Activated CD4-positive, alpha-beta T cell treated with anti-CD3 and anti-CD28 coated beads, Interleukin-2, Interleukin-6, amounts not matched to agents 100 ng/mL and 50 ng/mL, durations not matched to agents 16 hours and 8 hours (primary cell): ENCODE measurements around the gene CHCHD10.

ENCODE experiments used
- DNase-seq: peaks from one replicate; pipeline ENCODE4 v3.0.0-alpha.2; 2020

Gene CHCHD10

DNA sequence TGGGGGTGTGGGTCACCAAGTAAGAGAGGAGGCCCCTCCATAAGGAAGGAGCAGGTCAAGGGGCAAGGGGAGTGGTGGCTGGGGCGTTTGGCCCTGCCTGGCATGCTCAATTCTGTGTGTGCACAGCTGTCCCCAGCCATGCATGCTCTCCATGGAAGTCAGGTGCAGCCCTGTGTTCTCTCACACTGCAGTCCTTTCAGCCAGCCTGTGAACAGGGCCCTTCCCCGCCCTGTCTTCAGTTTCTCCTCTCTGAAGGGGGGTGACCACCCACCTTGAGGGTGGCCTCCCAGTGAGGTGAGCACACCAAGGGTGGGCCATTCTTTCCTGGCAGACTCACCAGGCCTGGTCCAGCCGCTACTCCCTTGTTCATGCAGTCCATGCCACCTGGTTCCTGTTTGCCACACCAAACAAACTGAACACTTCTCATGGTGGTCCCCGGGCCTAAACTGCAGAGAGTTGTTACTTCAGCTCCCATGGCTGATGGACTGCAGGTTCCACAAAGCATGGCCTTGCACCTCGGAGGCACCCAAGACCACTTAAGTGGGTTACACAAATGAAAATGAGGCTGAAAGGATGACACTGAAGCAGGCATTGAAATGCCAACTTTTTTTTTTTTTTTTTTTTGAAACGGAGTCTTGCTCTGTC lies 1.7 kb upstream of the CHCHD10 start:
- no peak for DNase-seq

DNA sequence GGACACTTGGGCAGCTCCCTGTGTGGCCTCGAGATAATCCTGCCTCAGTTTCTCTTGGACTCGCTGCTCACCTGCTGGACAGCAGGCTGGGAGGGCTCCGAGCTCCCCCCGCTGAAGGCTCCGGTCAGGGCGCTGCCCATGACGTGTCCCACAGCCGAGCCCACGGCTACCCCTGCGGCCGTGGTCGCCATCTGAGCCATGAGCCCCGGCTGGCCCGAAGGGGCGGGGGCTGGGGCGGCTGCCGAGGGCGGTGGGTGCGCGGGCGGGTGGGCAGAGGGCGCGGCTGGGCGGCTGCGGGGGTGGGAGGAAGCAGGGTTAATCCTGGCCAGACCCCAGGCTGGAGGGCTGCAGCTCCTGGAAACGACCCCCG lies 484 bp downstream of the CHCHD10 start:
- no peak for DNase-seq

DNA sequence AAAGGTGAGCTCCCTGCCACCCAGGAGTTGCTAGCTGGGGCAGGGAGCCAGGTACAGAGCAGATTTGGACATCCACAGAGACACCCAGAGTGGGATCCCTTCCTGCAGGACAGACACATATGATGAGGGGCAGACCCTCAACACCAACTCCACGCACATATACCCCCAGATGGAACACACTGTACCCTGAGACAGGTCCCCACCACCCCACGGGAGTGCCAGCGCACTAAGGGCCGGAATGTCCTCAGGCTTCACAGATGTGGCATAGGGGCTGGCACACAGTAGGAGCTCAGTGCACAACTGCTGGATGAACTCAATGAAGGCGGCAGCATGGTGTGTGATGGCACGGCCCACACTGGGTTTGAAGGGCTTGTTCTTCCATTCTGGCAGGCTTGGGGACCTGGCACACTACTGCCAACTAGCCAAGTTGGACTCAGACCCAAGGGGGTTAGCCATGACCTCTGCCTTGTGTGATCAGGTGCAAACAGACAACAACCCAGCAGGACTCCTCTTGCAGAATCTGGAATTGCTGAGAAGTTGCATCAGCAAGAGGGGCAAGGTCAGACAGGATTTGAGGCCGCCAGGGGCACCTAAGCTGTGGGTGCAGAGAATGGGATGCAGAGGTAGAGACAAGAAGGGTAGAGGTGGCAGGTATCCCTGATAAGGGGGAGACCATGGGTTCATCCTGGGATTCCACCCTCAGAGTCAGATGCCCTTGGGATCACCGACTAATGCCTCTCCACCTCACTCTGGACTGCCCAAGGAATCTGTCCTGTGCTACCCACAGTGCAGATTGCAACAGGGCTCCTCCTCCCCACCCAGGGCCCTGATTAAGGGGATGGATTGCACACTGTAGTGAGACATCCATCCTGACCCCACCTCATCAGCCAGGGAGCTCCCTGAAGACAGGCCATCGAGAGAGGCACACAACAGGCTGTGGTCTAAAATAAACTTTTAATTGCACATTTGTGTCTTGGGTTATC lies 2.6 kb downstream of the CHCHD10 start:
- DNase-seq: no peak

DNA sequence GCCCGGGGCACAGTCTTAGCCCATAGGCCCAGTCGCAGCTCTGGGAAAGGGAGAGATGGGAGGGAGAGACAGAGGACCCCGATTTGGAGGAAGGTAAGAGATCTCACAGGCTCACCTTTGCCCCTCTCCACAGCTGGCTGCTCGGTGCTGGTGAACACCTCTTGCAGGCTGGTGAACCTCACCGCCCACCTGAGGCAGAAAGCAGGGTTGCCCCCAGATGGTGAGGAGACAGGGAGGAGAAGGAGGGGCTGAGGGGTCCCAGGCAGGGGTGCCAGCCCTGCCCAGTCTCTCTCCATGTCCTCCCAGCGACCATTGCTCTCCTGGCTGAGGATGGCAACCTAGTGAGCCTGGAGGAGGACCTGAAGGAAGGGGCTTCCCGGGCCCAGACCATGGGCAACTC lies 3.8 kb downstream of the CHCHD10 start:
- no peak for DNase-seq

DNA sequence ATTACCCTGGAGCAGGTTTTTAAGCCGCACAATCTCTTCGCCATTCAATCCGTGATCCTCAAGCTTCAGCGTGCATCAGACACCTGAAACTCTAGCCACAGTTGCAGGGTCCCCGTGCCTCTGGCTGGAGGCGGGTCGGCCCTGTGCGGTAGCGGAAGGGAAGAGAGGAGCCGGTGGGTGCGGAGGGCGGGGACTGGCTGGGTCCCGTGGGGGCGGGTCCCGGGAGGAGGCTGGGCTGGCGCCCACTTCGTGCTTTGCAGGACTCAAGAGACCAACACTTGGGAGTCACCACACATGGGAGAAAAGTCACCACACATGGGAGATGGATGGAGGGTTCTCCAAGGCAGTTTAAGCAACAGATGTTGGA lies 4.2 kb downstream of the CHCHD10 start:
- DNase-seq: peak; percentile 58

DNA sequence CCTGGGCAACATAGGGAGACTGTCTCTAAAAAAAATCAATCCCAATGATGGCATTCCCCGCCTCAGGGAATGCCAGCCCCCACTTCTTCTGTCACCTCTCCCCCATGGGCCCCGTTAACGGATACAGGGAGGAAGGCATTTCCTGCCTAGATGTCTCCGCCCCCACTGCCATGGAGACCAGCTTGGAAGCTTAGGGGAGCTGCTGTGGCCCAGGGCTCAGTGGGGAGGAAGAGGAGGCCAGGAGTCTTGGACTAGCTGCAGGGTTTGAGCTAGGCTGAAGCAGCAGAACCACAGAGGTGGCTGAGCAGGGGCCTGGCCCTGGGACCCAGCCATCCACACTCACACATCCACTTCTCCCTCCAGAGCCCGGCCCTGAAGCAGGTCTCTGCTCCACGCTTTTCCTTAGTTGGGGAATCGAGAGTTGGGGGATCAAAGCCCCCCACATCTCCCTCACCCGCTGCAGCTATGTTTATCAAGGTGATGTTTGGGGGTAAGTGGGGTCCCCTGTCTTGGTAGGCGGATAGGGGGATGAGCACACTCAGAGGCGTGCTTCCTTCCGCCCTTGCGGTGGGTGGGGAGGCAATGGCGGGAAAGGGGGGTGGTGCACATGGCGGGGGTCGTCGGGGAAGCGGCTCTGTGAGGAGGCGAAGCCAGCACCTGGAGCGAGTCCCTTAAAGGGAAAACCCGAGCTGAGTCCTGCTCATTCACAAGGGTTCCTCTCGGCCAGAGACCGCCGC lies 4.8 kb downstream of the CHCHD10 start, which contains the start of gene C22orf15:
C22orf15 (plus strand) TSS at position 149 of the 737 bp plus-strand sequence; CDS start at position 466, 317 bp downstream.
- DNase-seq: peak; percentile 23

DNA sequence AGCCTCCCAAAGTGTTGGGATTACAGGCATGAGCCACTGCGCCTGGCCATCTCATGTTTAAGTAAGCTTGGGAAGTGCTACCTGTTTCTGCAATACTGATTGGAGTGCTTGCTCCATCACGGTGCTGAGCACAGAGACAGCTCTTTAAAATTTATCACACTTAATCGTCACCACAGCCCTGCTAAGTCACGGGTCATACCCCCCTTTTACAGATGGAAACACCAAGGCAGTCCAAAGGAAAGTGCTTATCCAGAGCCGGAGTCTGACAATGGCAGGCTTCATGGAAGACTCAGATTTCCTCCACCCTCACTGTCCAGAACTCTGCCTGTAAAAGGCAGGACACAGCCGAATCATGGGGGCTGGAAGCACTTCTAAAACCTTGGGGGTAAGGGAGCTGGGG lies 7.7 kb downstream of the CHCHD10 start:
- DNase-seq: no peak

DNA sequence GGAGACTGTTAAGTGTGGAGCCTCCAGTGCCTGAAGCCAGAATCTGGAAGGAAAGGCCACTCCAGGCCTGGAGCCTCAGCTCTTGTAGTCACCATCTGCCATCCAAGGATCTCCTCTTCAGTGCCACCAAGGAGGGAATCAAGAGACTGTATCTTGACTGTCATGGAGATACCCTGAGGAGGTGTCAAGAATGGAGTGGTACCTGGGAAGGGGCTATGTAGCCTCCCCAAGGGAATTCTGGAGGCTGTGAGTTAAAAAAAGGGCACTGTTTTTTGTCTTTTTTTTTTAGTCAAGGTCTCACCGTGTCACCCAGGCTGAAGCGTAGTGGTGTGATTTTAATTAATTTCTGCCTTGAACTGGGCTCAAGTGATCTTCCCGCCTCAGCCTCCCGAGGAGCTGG lies 8.2 kb downstream of the CHCHD10 start:
- no peak for DNase-seq

DNA sequence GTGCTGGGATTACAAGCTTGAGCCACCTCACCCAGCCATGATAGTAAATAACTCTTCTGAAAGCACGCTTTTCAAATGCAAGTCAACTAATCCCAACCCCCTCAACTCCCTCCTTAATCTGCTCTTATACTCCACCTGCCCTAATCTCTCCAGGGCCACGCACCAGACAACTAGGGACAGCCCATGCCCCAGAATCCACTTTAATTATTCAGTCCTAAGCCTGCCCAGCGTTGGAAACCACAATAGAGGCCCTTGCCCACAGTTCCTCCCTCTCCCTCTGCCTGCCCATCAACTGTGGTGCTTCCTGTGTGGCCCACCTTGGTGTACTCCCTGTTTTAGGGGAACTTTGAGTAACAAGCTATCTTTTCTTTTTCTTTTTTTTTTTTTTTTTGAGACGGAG lies 10.9 kb downstream of the CHCHD10 start:
- no peak for DNase-seq

DNA sequence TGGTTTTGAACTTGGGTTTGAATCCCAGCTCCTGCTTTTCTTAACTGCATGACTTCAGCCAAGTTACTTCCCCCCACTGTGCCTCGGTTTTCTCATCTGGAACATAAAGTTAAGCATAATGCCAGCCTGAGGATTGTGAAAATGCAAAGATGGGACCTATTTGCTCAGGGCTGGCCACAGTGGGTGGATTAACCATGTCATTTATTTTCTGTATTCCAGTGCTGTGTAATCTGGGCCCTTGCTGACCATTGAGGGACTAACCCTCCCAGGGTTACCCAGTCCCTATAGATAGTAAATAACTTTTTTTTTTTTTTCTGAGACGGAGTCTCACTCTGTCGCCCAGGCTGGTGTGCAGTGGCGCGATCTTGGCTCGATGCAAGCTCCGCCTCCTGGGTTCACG lies 12.1 kb downstream of the CHCHD10 start:
- no peak for DNase-seq

DNA sequence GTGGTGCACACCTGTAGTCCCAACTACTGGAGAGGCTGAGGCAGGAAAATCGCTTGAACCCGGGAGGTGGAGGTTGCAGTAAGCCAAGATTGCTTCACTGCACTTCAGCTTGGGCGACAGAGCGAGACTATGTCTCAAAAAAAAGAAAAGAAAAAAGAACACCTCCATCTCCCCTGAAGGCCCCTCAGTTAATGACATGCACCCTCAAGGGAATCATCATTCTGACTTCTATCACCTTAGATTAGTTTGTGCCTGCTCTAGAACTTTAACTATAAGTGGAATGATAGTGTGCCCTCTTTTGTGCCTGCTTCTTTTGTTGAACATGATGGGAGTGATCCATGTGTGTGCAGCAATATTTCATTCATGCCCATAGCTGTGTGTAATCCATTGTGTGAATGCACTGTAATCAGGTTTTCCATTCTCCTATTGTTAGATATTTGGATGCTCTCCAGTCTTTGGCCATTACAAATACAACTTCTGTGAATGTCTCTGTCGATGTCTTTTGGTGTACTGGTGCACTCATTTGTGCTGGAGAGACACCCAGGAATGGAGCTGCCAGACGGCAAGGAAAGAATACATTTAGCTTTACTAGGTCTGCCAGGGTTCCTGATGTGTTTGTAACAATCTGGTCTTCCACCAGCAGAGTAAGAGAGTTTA lies 12.7 kb downstream of the CHCHD10 start:
- DNase-seq: no peak

DNA sequence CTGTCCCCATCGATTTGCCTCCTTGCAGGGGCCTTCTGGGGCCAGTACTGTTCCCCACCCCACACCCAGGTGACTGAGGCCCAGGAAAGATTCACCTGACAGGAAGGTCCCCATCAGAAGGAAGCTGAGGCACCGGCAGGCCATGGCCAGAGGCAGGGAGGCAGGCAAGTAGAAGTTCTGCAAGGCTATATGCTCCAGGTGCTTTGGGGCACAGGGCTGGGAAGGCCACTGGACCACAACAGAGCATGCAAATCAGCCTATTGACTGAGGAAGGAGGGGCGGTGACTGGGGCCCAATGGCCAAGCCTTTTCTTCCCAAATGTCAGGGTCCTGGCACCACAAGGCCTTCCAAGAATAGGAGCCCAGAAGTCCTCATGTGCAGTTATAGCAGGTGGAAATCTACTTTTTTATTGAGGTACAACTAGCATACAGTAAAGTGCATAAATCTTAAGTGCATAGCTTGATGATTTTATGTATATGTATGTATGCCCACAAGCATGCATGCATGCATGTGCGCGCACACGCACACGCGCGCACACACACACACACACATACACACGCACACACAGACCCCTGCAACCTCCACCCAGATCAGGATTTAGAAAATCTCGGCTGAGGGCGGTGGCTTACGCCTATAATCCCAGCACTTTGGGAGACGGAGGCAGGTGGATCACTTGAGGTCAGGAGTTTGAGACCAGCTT lies 13.4 kb downstream of the CHCHD10 start, which contains the start of gene VPREB3:
VPREB3 (minus strand) TSS at position 206 of the 700 bp plus-strand sequence; CDS start at position 144, 62 bp downstream.
- no peak for DNase-seq

DNA sequence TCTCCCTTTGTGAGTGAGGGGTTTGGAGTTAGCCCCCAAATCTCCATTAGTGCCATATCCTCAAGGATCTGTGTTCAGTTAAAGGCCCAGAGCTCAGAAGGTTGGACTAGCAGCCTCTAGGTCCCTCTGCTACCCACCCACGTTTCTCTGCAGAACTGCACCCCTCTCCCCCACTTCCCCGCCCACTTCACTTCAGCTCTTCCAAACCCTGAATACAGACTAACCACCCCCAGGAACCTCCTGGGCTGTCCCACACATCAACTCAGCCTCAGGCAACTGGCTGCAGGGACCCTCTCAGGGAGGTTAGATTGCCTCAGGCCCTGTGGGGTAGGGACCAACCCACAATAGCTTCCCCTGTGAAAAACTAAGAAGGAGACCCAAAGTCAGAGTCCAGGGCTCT lies 14.4 kb downstream of the CHCHD10 start:
- no peak for DNase-seq

DNA sequence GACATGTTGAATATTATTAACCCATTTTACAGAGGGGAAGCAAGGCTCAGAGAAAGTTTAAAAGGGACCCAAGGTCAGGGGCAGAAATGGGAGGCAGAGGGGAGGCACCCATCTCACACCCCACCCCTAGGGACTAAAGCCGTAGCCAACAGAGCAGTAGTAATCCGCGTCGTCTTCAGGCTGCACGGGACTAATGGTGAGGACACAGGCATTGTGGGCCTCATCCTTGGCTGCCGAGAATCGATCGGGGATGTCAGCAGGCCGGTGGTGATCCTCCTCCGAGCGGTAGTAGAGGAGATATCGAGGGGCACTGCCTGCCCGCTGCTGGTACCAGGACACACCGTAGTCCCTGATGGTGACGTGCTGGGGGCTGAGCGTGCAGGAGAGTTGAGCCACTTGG lies 15.0 kb downstream of the CHCHD10 start:
- DNase-seq: no peak

DNA sequence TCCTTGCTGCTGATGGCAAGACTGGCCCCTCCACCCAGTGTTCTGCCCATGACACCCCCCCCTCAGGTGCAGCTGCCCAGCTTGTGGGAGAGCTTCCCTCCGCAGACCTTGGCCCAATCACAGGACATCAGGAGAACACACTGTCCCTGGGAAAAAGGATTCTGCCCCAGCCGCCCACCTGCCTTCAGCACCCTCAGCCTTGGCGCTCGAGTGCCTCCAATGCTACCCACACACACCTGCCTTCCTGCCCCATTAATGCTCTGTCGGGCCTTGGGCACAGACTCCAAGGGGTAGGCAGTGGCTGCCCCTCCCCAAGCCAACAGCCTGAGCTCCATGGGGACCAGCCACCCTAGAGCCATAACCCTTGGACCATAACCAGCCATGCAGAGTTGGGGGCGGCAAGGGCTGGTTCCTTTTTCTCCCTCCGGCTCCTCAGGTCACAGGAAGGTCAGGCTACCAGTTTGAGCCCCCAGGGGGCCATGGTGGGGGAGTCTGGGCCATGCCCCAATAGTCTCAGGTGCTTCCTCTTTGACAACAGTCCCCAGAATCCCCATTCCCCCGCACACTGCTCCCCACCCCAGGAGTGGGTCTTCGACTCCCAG lies 15.6 kb downstream of the CHCHD10 start:
- DNase-seq: no peak

DNA sequence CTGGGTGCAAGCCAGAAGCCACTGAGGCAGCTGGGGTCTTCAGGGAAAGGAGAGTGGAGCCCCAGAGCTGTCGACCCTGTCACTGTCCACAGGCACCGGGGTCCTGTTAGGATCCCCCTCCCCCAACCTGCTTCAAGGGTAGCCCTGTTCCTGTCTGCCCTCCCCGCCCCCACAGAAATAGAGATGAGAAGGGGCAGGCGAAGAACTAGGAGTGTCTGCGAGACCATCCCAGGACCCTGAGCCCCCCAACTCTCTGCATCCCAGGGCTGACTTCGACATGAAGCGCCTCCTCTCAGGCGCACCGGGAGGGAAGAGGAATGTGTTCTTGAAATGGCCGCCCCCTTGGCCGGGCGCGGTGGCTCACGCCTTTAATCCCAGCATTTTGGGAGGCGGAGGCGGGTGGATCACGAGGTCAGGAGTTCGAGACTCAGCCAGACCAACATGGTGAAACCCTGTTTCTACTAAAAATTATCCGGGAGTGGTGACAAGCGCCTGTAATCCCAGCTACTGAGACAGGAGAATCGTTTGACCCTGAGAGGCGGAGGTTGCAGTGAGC lies 16.3 kb downstream of the CHCHD10 start:
- no peak for DNase-seq

DNA sequence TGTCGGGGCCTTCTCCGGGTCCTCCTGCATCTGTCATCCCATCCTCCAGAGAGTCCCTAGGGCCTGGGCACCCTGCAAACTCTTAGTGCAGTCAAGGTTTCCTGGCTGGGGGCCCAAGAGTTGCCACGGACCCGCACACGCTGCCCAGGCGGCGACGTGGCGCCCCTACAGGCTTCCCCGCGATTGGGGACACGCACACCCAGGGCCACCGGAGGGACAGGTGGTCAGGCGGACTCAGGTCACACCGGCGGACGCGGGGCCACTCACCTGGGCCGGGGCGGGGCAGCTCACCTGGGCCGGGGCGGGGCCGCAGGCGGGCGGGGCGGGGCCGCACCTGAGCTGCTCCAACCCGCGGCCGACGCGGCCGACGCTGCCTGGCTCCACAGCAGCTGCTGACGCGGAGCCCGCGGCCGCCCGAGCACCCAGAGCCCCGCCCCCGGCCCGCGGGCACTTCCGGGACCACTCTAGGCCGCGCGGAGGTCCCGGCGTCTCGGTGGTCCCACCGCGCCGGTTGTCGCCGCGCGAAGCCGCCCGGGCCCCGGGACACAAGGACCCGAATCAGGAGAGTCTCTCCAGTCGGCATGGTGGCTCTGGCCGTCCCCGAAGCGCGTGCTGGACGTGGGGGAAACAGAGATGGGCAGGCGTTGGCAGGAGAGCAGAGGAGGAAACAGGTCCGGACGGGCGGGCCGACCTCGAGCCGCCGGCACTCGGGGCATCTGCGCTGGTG lies 16.9 kb downstream of the CHCHD10 start, which contains the start of gene ZNF70:
ZNF70 (minus strand) TSS at position 399 of the 727 bp plus-strand sequence. CDS start 5,972 bp downstream, outside the sequence.
- DNase-seq: peak; percentile 83

DNA sequence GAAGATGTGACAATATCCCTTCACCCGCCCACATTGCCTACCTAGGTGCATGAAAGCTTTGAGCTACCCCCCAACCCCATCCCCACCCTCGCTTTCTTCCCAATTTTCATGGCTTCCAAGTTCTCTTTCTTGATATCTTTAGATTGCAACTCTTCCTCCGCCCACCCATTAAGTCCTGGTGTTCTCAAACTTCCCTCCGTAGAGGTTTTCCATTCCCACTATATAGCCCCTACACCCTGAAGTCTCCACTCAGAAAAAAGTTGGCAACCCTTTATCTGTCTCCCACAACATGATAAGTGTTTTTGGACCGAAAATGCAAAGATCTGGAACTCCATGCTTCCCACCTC lies 17.4 kb downstream of the CHCHD10 start:
- DNase-seq: no peak

DNA sequence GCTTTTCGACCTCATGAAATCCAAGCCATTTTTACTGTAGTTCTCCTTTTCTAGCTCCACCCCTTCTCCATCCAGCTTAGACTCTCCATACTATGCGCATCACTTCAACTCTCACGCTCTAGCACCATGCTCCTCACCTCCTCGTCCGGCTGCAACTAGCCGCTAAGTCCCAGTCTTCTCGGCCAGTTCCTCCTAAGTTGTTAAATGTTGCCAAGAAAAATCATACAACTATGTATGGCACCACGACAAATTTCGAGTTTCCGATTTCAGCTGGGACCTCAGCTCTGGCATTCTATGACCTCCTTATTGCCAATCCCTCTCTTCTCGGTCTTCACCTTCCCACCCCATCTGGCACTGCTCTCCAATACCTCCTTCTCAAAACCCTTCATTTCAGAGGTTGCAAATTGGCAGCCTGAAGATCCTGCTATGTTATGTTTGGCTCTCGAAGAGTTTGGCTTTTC lies 17.9 kb downstream of the CHCHD10 start:
- DNase-seq: no peak

DNA sequence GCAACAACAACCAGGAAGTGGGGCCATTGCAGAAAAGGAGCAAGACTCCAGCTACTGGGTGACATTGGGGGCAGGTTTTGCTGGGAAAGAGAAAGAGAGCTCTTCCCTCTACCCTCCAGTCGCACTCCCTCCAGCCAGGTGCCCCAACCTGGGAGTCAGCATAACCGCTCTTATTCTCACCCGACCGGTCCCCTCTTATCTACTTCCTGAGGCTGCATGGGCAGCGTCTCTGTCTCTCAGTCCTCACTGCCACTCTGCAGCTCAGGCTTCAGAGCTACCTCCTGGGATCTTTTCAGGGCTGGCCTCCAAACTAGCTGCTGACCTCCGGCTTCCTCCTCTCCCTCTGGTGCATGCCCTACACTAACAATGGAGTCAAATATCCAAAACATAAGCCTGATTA lies 22.0 kb downstream of the CHCHD10 start:
- DNase-seq: no peak

DNA sequence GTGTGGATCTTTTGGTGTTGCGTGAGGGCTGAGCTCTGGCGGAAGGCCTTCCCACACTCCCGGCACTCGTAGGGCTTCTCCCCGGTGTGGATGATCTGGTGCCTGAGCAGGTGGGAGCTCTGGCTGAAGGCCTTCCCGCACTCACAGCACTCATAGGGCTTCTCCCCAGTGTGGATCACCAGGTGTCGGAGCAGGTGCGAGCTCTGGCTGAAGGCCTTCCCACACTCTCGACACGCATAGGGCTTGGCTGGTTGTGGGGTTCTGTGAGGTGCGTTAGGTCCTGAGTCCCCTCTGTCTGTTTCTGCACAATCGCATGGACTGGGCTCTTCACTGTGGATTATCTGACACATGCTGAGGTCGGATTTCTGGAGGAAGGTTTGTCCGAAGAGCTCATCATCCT lies 23.3 kb downstream of the CHCHD10 start:
- DNase-seq: no peak
